CD4-positive, alpha-beta T cell treated with Interleukin-2 at 100 ng/mL for 4 hours (primary cell): ENCODE measurements around the gene NSMF.
A peak's percentile ranks its signal among the peaks of the same experiment; 100 is the strongest.

Source experiments
- DNase-seq: peaks from one replicate; pipeline ENCODE4 v3.0.0-alpha.2; 2020; ENCODE audit warnings: low spot score

NSMF gene

GRCh38 chr9:137447722-137448601 is 11.2 kb downstream of the NSMF start:
- no peak for DNase-seq

- no peak for DNase-seq
Observed at GRCh38 chr9:137446851-137447471, 12.2 kb downstream of the NSMF start.

DNA sequence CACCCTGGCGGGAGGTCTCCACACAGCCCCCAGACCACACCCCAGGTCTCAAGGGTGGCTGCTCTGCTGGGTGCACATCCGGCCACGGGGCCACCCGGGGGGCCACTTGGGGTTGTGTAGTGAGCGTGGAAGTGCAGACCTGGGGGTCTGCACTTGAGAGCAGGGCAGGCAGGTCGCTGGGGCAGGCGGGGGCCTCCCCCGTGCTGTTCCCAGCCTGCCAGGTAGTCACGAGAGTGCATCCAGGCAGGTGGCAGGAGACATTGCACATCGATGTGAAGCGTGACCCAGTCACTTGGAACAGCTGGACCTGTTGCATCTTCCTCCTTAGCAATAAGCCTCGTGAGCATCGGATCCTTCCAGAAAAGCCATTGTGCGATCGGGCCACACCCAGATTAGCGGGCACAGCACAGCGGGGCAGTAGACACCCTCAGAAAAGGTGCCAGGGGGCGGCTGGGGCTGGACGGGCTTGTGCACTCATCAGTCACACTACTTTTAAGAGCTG is 13.2 kb downstream of the NSMF start:
- no peak for DNase-seq

DNA sequence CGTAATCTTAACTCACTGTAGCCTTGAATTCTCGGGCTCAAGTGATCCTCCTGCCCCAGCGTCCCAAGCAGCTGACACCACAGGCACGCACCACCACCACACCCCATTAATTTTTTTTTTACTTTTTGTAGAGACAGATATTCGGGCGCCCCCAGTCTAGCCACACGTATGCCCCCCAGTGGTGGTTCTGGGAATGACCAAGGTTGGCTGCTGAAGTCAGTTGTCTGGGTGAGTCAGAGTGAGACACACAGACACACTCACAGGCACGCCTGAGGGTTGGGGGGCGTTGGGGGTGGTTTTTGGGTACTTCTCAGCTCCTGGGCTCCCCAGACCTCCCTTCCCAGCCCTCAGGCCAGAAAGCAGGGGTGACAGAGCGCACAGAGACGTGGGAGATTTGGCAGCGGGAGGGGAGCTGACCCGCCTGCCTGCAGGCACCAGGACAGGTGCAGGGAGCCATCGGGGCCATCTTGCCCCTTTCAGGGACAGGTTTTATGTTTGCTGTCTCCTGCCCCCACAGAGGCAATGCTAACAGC is 13.8 kb downstream of the NSMF start:
- peak; percentile 92 for DNase-seq

DNA sequence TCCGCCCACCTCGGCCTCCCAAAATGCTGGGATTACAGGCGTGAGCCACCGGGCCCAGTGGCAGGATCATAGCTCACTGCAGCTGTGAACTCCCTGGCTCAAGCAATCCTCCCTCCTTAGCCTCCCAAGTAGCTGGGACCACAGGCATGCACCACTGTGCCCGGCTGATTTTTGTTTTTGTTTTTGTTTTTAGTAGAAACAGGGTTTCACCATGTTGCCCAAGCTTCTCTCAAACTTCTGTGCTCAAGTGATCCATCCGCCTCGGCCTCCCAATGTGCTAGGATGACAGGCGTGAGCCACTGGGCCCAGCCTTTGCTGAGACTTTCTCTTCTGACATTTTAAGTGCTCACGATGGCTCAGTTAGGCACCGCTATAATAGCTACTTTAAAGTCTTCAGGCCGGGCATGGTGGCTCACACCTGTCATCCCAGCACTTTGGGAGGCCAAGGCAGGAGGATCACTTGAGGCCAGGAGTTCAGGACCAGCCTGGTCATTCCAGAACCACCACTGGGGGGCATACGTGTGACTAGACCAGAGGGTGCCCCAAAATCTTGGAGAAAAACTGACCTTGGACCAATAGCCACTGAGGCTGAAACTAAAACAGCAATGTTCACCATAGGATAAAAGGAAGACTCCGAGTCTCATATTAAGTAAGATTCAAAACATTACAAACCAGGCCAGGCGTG is 14.9 kb downstream of the NSMF start:
- no peak for DNase-seq

- no peak for DNase-seq
Observed at GRCh38 chr9:137441935-137442321, 17.2 kb downstream of the NSMF start.

DNA sequence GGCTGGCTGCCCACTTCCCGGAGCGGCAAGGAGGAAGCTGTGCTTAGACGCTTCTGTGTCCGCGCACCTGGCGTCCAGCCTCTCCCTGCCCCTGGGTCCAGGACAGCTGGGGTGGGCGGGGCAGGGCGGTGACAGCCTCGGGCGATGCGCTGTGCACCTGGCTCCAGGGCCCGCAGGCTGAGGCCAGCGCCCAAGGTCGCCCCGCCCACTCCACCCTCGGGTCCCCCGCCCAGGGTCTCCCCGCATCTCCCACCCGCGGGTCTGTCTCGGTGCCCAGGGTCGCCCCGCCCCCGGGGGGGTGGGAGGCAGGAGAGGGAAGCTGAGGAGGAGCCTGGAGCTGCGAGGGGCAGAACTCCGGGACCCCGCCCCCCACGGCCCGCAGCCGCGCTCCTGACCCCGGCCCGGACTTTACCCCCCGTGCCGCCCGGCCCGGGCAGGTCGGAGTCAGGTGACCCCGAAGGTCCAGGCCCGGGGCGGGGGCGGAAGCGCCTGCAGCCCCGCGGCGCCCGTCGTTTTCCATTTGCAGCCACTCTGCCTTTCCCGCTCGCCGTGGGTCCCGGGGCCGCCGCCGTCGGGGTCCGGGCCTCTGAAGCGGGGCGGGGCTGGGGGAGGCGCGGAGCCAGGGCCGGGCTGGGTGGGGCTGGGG is 17.7 kb downstream of the NSMF start, which contains the start of gene ENTPD8:
Gene ENTPD8 (minus strand): TSS at position 69 of the 646 bp plus-strand sequence. CDS start 3,072 bp downstream, outside the sequence.
- no peak for DNase-seq

- no peak for DNase-seq
Observed at GRCh38 chr9:137439158-137439714, 19.9 kb downstream of the NSMF start.

- no peak for DNase-seq
Observed at GRCh38 chr9:137438591-137439157, 20.5 kb downstream of the NSMF start.

DNA sequence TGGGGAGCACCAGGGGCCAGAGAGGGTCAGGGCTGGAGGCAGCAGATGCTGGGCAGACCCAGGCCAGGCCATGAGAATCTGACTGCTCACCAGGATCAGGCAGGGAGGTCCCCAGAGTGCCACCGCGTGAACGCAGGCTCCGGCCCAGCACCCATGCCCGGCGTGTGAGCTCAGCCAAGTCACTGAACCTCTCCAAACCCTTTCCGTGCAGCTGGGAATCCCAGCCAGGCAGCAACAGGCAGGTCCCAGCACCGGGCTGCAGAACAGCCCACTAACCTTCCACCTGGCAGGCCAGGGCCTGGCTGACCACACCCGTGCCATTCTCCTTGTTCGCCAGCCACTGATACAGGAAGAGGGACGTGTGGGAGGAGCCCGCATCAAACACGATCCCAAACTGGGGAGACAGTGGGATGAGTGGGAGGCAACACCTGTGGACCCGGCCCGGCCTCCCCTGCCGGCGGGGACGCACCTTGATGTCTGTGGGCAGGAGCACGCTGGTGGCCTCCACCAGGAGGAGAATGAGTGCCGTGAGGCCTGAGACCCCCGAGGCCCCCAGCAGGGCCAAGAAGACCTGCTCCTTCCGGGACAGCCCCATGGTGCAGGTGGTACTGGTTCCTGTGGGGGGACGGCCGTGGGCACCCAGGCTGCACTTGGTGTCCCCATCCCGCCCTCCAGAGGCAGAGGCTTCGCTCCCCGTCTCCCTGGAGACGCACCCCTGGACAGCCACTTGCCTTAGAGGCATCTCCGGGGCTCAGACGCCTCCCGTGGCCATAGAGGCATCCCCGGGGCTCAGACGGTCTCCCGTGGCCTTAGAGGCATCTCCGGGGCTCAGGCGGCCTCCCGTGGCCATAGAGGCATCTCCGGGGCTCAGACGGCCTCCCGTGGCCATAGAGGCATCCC is 21.2 kb downstream of the NSMF start:
- DNase-seq: no peak

DNA sequence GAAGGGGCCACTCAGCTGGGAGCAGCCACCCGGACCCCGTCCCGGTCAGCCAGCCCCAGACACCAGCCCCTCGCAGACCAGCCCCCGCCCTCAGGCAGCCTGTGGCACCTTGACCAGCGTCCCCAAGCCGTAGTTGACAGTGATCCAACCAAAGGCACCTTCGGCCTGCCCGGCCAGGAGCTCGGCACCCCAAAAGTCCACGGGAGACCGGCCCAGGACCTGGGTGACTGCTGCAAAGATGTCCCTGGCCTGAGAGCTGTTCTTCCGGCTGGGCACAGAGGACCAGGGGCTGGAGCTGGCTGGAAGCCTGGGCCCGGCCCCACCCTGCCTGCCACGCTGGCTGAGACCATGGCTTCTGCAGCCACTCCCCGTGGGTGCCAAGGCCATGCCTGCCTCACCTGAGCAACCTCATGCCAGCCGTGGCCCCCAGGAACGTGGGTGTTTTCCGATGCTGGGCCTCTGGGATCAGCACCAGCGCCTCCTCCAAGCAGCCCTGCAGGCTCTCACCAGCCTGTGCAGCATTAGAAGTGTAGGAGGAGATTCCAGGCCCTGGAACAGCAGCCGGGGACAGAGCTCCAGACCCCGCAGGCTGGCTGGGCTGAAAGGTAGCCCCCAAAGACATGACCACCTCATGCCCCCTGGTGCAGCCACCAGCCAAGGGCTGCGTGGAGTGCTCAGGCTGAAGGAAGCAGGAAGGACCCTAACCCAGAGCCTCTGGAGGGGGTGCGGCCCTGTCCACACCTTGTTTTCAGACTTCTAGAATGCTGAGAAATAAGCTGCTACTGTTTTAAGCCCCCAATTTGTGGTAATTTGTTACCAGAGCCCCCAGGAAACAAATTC is 22.2 kb downstream of the NSMF start:
- no peak for DNase-seq

DNA sequence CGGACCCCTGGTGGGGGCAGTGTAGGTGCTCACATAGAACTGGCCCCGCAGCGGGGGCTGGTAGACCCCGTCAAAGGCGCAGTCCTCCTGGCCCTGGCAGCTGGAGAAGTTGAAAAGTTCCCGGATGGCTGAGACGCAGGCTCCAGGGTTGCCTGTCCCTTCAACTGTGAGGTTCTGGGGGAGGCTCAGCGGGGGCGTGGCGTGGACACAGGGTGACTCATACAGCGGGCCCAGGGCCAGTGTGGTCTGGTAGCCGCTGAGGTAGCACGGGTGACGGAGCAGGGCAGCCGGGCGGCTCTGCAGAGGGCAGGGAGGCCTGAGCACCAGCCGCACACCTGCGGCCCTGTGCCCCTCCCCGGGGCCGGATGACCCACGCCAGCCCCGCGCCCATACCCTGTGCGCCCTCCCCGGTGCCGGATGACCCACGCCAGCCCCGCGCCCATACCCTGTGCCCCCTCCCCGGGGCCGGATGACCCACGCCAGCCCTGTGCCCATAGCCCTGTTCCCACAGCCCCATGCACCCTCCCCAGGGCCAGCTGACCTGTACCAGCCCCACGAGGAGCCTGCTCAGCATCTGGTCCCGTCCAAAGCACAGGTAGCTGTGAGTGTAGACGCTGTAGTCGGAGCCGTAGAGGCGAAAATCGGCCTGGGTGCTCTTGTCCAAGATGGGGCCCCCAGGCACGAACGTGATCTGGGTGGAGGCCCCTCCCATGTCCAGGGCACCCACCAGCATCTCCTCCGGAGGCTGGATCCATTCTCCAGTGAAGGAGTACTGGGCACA is 23.0 kb downstream of the NSMF start:
- no peak for DNase-seq

- DNase-seq: no peak
Observed at GRCh38 chr9:137435381-137435891, 23.7 kb downstream of the NSMF start.

DNA sequence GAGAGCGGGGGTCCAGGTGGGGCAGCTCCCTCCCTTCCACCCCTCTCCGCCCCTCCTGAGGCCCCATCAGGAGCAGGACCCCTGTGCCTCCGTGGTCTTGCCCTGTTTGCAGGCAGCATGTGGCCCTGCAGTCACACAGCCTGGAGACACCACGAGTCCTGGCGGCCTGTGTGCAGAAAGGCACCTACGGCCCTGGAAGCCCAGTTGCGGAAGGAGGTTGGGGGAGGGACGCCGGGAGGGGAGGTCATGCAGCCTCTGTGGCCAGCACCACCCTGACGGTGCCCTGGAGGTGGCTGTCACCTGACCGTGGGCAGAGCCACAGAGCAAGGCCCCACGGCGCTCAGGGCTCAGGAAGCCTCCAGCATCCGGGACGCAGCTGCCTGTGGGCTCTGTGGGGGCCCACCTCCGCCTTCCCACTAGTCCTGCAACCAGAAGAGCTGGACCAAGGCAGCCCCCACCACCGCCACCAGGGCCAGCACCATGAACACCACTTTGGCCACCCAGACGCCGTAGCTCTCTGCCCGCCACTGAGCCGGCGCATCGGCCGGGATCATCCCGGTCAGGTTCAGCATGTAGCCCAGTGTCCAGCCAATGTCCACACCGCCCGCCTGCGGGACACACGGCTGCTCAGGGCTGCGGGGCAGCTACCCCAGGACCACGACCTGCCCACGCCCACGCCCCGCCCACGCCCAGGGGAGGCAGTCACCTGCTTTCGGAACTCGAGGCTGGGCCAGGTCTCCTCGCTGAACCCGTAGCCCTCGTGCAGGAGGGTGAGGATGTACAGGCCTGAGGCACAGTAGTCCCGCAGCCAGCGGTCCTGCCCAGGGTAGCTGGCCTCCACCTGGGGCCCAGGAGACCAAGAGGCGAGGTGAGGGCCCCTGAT is 24.4 kb downstream of the NSMF start:
- no peak for DNase-seq

DNA sequence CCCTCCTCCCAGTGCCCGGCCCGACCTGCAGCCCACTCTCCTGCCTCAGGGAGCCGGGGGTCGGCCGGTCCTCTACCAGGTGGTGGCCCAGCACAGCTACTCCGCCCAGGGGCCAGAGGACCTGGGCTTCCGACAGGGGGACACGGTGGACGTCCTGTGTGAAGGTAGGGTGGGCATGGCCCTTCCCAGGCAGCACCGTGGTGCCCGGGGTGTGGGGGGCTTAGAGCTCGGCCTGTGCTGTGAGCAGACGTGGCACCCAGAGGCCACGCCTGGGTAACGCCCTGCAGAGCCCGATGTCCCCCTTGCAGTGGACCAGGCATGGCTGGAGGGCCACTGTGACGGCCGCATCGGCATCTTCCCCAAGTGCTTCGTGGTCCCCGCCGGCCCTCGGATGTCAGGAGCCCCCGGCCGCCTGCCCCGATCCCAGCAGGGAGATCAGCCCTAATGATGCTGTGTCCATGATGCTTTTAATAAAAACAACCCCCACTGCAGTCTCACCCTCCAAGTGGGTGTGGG is 25.2 kb downstream of the NSMF start:
- DNase-seq: no peak

GRCh38 chr9:137433349-137433915 is 25.7 kb downstream of the NSMF start:
- DNase-seq: no peak
